Measurements from ENCODE around the gene C2CD4A.

DNA sequence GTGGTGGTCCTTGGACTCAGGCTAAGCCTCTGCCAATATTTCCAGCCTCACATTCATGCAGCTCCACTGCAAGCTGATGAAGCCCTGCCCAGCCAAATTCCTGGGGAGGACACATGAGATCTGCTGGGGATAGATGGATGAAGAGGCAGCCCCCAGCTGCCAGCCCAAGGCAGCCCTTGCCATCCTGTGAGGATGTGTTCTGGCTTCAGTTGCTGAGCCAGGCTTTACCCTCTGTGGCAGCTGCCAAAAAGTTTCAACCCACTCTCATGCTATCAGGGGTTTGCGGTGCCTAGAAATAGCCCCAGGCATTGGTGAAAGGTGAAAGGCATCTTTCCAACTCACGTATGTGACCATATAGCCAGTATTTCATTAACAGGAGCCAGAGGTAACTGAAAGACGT lies 37.6 kb downstream of the C2CD4A start:
- TF ChIP-seq CTCF (IDR thresholded peaks at IDR 0.05) (no peak), POLR2A (IDR thresholded peaks at IDR 0.05) (no peak)
